Vagina (tissue), 2 donors: ENCODE data around the gene ENTPD7.

Source experiments
- POLR2A ChIP-seq, 2 donors: fragments of 450-650 bp; IDR thresholded peaks; one replicate each; pipeline ENCODE4 v1.6.1; 2017; ENCODE audit warnings: antibody characterized with exemption in 2 of 2, mild to moderate bottlenecking in 2 of 2, moderate library complexity in 2 of 2
- TF ChIP-seq, protein P1 (sequence below), 3 experiments: fragments of 450-650 bp in 2 of 3; fragments of 200-600 bp in 1 of 3; sonication (generic) in 1 of 3; IDR thresholded peaks; one replicate each; pipeline ENCODE4 v1.5.1; 2017 to 2019; ENCODE audit warnings: antibody characterized with exemption in 3 of 3, mild to moderate bottlenecking in 2 of 3, moderate library complexity in 2 of 3

DNA sequence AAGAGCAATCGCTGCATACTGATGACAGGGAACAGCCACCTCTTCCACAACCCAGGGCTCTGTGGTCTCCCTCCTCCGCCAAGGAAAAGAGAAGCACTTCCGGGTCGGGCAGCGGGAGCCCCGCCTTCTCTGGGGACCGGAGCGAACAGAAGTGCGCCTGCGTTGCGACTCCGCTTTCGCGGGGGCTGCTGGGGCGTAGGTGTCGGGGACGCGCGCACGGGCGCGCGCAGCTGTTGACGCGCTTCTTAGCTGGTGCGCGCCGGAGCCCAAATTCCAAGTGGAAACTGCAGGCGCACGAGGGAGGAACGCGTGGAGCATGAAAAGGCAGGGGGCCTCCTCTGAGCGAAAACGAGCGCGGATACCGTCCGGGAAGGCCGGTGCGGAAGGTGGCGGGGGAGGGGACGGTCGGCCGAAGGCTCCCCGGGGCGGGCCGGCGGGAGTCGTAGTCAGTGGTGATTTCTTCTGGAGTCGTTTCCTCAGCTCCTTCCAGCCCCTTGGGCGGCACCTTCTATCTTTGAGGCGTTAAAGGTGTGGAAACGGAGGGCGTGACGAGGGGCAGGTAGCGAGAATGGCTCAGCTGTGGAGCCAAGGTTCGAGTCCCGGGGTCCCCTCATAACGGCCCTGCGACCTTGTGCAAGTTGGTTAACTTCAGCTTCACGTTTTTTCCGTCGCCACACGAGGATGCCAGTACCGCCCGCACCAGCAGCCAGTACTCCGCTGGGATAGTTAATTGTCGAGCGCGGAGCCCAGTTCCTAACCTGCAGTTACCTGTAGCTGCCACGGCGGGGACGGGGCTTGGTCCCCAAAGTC, 72.9 kb downstream of the ENTPD7 start, which contains the start of the genes COX15 and CUTC:
- TF ChIP-seq, protein P1, sequence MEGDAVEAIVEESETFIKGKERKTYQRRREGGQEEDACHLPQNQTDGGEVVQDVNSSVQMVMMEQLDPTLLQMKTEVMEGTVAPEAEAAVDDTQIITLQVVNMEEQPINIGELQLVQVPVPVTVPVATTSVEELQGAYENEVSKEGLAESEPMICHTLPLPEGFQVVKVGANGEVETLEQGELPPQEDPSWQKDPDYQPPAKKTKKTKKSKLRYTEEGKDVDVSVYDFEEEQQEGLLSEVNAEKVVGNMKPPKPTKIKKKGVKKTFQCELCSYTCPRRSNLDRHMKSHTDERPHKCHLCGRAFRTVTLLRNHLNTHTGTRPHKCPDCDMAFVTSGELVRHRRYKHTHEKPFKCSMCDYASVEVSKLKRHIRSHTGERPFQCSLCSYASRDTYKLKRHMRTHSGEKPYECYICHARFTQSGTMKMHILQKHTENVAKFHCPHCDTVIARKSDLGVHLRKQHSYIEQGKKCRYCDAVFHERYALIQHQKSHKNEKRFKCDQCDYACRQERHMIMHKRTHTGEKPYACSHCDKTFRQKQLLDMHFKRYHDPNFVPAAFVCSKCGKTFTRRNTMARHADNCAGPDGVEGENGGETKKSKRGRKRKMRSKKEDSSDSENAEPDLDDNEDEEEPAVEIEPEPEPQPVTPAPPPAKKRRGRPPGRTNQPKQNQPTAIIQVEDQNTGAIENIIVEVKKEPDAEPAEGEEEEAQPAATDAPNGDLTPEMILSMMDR (IDR thresholded peaks at IDR 0.05), result no peak
- TF ChIP-seq POLR2A (IDR thresholded peaks at IDR 0.05), result peak; percentile 4 to 86
